Hematopoietic multipotent progenitor cell treated with erythropoietin and hydrocortisone succinate and interleukin-3 and kit ligand, for 17 days (in vitro differentiated cells): ENCODE results near the gene SPACA7.

ENCODE experiments used
- DNase-seq: peaks from one replicate; pipeline ENCODE4 v3.0.0-alpha.2; 2015; ENCODE audit warnings: low spot score

Gene SPACA7, protein sequence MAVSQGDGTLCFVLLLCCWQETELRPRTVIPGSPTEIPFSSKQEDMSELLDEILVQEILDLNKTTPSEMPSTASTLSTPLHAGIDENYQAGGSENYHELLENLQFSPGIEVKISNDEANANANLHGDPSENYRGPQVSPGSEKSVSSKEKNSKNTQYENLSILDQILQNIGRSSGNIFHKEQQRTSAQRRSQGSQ

DNA sequence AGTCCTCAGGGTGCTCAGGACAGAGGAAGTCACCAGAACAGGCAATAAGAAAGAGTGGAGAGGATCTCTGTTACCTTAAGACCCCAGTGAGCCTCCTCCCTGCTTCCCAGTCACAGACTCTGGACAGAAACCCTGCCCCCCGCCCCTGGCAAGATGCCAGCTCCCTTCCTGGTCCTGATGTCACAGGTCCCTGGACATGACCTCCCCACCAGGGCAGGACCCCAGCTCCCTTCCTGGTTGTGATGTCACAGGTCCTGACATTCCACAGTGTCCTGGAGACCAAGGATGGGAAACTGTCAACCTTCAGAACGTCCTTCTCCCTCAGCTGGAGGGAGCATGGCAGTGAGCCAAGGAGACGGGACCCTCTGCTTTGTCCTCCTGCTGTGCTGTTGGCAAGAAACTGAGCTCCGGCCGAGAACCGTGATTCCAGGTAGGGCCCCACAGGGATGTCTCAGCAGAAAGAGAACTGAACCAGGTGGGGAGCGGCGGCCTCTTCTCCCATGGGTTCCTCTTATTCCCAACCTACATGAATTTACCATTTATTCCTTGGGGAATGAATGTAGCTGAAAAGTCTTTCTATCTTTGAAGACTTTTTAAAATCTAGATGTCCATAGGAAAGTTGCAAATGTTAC, at the start of gene SPACA7:
TSS of gene SPACA7 (plus strand) at position 306 of the 632 bp plus-strand sequence. CDS start at position 337, 31 bp downstream.
- DNase-seq: no peak

DNA sequence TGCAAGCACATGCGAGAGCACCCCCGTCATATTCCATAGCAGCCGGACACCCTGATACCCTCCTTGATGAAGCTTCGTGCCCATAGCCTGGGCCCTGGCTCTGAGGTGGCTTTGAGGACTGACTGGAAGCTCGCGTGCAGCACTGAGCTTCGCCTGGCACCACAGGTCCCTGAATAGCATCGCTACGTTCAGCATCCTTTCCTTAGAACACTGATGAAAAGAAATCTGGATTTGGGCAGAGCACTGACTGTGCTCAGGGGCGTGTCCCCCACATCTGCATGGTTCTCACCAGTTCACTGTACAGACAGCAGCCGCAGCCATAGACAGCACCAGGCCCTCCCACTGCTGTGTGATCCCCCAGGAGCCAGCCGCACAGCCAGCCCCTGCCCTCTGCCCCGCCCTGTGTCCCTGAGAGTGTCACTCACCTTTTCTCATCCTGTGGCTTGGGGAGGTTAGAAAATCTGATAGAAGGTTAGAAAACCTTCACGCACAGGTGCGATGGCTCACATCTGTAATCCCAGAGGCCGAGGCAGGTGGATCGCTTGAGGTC, 49.3 kb upstream of the SPACA7 start:
- no peak for DNase-seq

DNA sequence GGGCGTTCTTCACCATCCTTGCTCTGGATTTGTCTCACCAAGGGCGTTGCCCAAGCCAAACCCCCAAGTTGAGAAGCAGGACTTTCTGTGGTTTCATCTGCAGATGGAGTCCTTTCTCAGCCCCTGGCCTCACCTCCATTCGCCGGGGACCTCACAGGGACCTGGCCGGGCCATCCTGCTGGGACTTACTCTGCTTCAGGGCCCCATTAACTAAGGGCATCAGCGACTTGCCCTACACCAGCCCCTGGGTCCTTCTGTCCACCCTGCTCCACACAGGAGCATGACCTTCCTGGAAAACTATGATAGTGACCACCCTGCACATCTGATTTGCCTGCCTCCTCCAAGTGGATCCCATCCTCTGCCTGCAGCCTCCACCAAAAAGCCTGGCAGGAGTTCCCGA, 47.2 kb upstream of the SPACA7 start:
- no peak for DNase-seq

DNA sequence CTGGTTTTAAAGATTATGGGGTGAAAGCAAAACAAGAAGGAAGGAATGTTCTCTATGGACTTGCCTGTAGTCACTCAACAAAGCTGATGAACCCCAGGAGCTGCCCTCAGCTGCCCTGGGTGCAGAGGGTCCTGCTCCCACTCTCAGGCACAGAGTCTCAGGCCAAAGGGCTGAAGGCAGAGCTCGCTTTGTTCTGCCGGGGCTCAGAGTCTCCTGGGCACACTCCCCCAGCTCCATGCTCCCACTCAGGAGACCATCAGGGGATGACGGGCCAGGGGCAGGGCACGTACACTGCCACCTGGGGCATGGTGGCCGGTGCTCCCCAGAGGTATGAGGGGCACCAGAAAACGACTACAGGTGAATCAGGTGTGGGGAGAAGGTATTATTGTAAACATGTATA, 46.8 kb upstream of the SPACA7 start:
- no peak for DNase-seq

DNA sequence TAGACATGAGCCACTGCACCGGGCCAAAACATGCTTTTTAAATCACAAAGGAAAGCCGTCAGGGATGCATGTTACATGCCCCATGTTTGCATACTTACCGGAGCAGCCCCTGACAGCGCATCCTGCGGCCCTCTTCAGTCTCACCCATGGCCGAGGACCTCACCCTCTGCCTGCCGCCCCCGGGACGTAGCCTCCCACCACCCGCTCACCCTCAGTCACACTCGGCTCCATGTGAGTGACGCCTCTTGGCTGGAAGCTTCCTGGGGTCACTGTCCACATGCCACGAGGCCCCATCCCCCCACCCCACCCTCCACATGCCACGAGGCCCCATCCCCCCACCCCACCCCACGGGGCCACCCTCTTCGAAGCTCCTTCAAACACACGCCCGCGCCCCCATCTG, 46.1 kb upstream of the SPACA7 start:
- DNase-seq: no peak

DNA sequence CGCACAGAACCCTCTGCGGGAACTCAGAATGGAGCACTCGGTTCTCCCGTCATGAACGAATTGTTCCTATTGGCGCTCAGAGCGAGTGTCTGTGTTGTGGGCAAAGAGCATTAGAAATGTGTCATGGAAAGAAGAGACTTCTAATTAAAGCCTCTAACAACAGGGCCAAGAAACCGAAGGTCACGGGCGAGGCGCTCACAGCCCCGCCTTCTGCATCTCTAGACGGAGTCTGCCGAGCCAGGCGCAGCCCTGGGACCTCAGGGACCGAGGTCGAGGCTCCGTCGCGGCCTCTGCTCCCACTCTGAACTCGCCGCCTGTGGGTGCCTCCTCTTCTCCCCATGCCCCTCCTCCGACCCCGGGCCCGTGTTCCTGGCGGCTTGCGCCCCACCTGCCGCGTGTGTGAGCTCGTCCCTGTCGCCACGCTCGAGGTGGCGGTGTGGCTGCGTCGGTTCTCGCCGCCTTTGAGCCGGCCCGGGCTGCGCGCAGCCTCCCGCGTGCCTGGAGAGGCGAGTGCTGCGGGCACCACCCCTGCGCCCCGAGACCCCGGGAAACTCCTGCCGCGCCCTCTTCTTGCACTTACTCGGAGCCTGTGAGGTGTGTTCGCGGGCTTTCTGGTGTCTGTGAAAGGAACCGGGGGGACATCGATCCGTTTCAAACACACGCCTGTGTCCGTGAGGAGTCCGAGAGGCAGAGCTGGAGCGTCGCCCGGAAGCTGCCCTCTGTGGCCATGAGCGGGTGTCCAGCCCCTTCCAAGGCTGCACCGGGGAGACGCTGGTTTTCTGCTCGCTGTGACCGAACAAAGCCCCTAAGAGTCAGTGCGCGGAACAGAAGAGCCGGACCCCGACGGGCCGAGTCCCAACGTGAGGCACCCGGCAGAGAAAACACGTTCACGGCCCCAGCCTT, 45.4 kb upstream of the SPACA7 start:
- DNase-seq: no peak

DNA sequence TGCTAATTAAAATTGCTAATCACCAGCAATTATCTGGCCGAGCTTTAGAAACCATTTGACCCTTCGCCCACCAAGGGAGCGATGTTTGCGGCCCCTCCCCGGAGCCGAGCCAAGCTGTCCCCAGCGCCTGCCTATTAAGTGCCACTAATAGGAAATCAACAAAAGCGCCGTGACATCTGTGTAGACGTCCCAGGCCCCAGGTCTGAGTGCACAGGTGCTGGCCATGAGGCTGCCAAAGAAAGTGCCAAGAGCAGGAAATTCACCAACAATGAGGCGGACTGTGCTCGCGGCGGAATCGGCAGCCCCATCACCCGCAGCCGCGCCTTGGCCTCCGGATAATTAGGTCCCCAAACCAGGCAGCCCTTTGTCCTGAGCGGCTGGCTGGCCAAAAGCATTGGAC, 44.5 kb upstream of the SPACA7 start:
- no peak for DNase-seq

DNA sequence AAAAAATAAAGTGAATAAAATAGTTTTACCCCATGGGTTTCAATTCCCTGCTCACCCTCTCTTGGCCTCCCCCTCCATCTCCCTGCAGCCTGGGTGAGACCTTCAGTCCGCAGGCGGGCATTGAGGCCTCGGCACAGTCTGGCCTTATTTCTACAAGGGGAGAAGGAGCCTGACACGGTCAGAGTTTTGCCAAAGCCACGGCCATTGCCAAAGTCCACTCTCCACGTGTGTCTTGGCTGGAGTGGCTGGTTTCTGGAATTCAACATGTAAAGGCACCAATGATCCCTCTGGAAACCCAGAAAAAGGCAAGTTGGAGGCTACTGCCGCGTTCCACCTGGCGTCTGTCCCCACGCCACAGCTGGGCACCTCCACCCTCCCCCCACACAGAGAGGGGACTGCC, 43.4 kb upstream of the SPACA7 start:
- DNase-seq: no peak

DNA sequence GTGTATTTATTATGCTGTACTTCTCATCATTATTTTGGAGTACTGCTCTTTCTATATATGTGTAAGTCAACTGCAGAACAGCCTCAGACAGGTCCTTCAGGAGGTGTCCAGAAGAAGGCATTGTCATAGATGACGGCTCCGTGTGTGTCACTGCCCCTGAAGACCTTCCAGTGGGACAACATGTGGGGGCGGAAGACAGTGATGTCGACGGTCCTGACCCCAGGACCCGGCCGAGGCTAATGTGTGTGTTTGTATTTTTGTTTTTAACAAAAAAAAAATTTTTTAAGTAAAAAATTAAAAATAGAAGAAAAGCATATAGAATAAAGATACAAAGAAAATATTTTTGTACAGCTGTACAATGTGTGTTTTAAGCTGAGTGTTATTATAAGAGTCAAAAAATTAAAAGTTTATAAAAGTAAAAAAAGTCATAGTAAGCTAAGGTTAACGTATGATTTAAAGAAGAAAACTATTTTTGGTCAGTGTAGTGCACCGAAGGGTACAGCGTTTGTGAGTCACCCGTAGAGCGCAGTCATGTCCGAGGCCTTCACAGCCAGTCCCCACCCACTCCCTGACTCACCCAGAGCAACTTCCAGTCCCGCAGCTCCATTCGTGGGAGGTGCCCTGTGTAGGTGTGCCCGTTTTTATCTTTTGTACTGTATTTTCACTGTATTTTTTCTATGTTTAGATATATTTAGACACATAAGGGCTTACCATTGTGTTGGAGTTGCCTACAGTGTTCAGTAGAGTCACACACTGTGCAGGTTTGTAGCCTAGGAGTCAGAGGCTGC, 42.2 kb upstream of the SPACA7 start:
- no peak for DNase-seq

DNA sequence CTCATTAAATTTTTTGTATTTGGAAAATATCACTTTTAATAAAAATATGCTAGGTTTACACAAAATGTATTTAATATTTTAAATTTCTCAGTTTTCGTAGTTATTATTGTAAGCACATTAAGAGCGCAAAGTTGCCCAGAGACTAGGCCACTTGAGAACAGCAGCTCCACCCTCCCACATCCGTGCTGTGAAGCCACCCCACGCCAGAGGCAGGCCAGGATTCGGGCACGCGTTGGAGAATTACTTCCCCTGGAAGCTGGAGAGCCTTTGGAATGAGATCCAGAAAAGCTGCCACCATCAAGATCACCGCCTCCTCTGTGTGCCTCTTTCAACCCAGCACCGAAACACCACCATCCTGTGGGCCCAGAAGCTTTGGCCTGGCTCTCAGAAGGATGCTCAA, 41.0 kb upstream of the SPACA7 start:
- DNase-seq: no peak

DNA sequence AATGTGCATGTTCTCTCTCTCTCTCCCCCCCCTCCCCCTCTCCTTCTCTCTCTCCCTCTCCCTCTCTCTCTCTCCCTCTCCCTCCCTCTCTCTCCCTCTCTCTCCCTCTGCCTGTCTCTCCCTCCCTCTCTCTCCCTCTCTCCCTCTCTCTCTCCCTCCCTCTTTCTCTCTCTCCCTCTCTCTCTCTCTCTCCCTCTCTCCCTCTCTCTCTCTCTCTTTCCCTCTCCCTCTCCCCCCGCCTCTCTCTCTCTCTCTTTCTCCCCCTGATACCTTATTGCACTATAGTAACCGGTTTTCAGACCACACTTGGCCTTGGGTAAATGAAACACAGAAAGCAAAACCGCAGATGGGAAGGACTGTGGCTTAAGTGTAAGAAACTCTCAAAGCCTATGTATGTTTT, 34.7 kb upstream of the SPACA7 start:
- no peak for DNase-seq

DNA sequence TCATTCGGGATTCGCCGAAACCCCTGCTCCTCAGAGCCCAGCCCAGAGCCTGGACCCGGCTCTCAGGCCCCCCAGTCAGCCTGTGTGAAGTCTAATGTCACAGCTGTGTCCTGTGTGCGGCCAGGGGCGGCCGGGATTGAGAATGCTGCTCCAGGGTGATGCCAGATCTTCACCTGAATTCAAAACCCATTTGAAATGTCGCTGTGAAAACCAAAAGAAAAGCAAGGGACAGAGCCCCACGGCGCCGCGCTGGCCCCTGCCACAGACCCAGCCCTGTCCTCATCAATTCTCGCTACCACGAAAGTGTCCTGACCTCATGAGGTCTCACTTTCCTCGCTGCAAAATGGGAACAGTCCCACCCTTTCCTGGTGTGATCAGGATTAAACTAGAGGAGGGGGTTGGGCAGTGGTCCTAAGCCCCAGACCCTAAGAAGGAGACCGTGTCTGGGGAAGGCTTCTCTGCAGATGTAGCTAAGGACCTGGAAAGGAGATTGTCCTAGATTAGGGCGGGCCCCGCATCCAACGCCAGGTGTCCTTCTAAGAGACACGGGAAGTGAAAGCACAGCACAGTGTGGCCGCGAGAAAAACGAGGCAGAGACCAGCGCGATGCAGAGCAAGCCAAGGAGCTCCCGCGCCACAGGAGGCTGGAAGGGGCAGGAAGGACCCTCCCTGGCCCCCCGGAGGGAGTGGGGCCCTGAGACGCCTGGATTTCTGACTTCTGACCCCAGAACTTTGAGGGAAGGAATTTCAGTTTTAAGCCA, 34.0 kb upstream of the SPACA7 start:
- DNase-seq: no peak

DNA sequence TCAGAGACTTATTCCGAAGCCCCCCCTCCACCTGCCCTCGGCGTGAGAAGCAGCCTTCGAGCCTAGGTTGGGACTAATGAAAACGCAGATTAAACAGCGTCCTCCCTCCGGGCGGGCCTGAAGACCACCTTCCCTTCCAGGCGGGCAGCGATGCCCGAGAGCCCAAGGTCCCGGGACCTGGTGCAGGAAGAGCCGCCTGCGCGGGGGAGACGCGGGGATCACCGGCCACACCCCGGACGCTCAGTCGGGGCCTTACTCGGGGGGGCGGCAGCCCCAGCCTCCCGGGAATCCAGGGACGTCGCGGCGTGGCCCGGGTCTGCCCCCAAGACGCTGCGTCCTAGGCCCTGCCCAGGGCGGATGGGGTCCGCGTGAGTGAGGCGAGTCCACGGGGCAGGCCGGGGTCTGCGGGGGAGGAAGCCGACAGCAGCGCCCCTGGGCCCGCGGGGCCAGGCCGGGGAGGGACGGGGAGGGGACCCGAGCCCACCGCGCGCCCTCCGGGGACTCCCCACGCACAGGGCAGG, 33.3 kb upstream of the SPACA7 start:
- no peak for DNase-seq

DNA sequence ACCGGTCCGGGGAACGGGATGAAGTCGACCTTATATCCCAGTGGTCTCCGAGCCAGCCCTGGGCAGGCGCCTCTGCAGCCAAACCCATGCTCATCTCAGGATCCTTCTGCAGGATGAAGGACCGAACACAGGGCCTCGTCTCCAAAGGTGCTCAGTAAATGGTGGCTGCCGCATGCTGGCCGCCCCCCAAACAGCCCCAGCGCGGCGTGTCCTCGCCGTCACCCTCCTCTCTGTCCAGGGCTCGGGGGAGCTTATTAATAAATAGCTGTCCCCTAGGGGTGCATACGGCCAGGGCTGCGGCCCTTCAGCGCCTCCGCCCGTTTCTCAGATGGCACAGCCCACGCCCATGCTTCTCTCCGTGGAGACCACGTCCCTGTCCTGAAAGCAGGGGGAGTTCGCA, 32.6 kb upstream of the SPACA7 start:
- no peak for DNase-seq

DNA sequence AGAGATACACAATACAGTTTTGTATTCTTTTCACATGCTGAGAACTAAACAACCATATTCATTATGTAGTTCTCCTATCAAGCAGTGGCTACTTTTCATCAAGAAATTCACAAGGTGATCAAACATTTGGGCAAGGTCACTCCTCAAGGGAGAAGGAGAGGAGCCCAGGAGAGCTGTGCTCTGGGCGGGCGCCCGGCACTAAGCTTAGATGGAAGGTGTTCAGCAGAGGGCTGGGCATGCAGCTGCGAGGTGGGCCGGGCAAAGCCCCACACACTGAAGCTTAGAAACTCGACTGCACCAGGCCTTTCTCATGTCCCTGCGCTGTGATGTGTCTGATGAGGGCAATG, 30.4 kb upstream of the SPACA7 start:
- no peak for DNase-seq

DNA sequence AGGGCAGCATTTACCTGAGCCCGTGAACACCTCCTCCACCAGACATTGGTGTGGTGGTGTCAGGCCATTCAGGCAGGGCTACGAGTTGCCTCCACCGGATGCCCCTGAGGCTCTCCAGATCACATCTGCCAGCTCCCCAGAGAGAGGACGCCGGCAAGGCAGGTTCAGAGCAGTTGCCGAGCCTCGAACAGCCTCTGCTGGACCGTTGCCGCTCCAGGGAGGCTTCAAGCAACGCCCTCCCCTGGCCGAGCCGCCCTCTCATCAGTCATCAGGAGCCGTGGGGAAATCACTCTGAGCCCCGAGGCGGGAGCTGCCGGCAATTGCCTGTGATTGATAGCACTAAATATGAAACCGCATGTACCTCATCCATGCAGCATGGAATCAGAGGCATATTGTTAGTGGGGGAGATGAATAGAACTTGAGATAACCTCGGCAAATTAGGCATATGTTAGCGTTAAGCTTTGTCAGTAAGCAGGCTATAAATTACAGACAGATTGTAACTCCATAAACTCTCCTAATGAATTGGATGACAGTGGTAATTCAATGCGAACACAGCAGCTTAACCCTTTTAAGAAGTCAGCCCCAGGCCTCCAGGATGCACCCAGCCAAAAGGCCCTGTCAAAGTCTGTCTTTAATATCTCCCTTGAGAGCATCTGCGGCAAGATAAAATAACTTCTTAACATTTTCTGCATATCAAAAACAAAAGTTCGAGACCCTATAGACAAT, 29.8 kb upstream of the SPACA7 start:
- DNase-seq: no peak

DNA sequence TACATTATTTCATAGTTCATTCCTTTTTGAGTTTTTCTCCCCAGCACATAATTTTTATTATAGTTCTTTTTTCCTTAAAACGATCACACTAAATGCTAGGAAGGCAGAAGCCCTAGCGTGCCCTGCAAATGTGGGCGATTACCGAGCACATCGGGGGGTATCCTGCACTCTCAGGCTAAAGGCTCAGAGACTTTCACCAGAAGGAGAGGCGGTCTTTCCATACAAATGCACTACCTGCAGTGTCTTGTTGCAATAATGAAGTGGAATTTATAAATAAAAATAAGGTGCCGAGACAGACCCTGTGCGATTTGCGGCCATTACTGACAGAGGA, 29.3 kb upstream of the SPACA7 start:
- no peak for DNase-seq

DNA sequence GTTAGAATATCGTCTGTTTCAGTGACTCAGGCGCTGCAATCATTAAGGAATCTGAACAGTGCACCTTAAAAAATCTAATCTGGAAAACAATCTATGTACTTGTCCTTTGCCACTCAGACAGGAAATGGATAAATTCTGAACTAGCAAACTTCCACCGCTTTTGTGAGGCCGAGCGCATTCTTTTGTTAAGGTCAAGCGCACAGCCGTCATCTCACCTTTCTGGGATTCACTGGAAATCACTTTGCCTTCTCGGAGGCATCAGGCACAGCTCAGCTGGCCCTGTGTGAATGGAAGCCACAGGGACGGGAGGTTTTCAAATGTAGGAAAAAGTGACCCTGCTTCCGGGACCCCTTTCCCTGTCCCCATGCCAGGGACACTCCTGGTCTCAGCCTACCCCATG, 28.2 kb upstream of the SPACA7 start:
- no peak for DNase-seq

DNA sequence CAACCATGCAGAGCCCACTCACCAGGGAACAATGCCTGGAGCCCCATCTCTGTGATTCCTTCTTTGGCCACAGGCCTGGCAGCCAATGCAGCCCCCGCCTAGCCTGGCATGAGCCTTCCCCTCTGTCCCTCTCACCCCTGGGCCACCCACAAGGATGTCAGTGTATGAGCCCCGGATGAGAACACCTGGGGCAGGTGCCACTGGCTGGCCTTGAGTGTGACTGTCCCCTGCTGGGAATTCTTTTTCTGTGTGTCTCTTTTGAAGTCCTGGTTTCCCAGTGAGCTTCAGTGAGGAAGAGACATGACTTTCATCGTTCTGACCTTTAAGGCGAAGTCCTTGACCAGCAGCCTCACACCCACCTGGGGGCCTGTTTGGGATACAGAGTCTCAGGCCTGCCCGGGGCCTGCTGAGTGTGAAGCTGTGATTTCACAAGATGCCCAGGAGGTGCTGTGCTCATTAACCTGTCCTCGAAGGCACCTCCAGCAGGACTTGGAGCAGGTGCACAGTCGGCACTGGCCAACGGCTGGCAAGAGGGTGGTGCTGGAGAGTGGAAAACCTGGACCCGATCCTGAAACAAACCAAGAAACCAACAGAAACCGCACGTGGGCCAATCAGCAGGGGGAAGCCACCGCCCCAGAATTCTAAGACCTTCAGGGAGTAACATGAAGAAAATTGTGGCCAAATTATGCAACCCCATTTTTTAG, 27.4 kb upstream of the SPACA7 start:
- no peak for DNase-seq

DNA sequence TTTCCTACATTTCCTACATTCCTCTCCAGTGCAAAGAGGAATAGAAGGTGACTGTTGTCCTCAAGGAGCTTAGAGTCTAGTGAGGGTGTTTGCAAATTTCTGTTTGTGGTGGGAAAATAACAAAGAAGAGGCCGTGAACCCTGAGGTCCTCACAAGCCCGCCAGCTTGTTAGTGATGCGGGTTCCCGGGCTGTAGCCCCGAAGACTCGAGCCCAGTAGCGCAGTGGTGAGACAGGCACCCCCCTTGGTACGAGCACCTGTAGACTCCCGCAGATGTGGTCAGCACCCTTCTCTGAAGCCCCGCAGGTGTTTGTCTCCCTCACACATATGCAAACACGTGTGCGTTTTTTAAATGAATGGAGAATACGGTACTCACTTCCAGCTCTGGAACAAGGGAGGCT, 26.5 kb upstream of the SPACA7 start:
- no peak for DNase-seq
